PC-9 (cell line): ENCODE results near the gene OPALIN. TPM values are rescaled to one million over a fixed set of nuclear protein-coding genes. Genes with fewer than 3 reads are reported as not detected.

Experiments
- BruUV-seq: library from RNA; stranded (reverse); fragments of 400-500 nt; replicated peaks from 2 replicates; lab custom pipeline; 2021; lab: Mats Ljungman, UMichigan
- CTCF ChIA-PET: fragments of 300-600 bp; sonication (Branson Sonifier 250); formaldehyde crosslinking; loops from one replicate; lab custom pipeline; 2022; ENCODE audit warnings: antibody characterized with exemption; lab: Charles Lee
- POLR2A ChIA-PET: fragments of 300-600 bp; sonication (Branson Sonifier 250); formaldehyde crosslinking; loops from one replicate; lab custom pipeline; 2022; ENCODE audit warnings: antibody characterized with exemption; ENCODE audit not compliant: unreplicated experiment; lab: Charles Lee
- DNase-seq, 2 experiments: peaks; one replicate each; pipeline versions ENCODE4 v3.0.0 to v3.0.0-alpha.2; 2015 to 2022; ENCODE audit warnings: mixed read lengths in 1 of 2
- H2AFZ ChIP-seq: fragments of 200-600 bp; sonication (generic); 2 replicates; pipeline ENCODE4 v1.8.1; 2017; ENCODE audit warnings: antibody characterized with exemption
- H3F3A ChIP-seq: fragments of 200-600 bp; sonication (generic); 2 replicates; pipeline ENCODE4 v1.8.1; 2017; ENCODE audit warnings: antibody characterized with exemption, mild to moderate bottlenecking, low read depth; ENCODE audit not compliant: insufficient read depth
- H3K27ac ChIP-seq: fragments of 200-600 bp; sonication (generic); 2 replicates; pipeline ENCODE4 v1.6.1; 2016; ENCODE audit warnings: mixed run types
- H3K27me3 ChIP-seq: fragments of 200-600 bp; sonication (generic); 2 replicates; pipeline ENCODE4 v1.6.1; 2016; ENCODE audit warnings: low read depth, mixed run types; ENCODE audit not compliant: insufficient read depth
- H3K36me3 ChIP-seq: fragments of 200-600 bp; sonication (generic); 2 replicates; pipeline ENCODE4 v1.6.1; 2016; ENCODE audit warnings: low read depth, mixed run types
- H3K4me1 ChIP-seq: fragments of 200-600 bp; sonication (generic); replicated peaks from 2 replicates; pipeline ENCODE4 v1.6.1; 2016; ENCODE audit warnings: mixed run types; ENCODE audit not compliant: insufficient read depth
- H3K4me2 ChIP-seq: fragments of 200-600 bp; sonication (generic); 2 replicates; pipeline ENCODE4 v1.6.1; 2017; ENCODE audit warnings: mixed run types
- H3K4me3 ChIP-seq: fragments of 200-600 bp; sonication (generic); 2 replicates; pipeline ENCODE4 v1.6.1; 2016; ENCODE audit warnings: mixed run types
- H3K79me2 ChIP-seq: fragments of 200-600 bp; sonication (generic); 2 replicates; pipeline ENCODE4 v1.6.1; 2017; ENCODE audit warnings: low read depth, mixed run types
- H3K9me2 ChIP-seq: fragments of 200-600 bp; sonication (generic); 2 replicates; pipeline ENCODE4 v1.8.1; 2017; ENCODE audit warnings: mild to moderate bottlenecking; ENCODE audit not compliant: insufficient read depth
- H3K9me3 ChIP-seq: fragments of 200-600 bp; sonication (generic); 2 replicates; pipeline ENCODE4 v1.8.1; 2016; ENCODE audit warnings: low read depth; ENCODE audit not compliant: insufficient read depth
- H4K20me1 ChIP-seq: fragments of 200-600 bp; sonication (generic); 2 replicates; pipeline ENCODE4 v1.8.1; 2017; ENCODE audit not compliant: insufficient read depth
- EZH2 ChIP-seq: fragments of 200-600 bp; sonication (generic); IDR thresholded peaks from 2 replicates; pipeline ENCODE4 v1.8.0; 2017; ENCODE audit warnings: antibody characterized with exemption, low read depth
- intact Hi-C: fragments of 100-400 bp; cut with micrococcal nuclease; formaldehyde crosslinking; loops from one replicate; pipeline ENCODE4 v1.10.0; 2022; ENCODE audit not compliant: unreplicated experiment
- total RNA-seq: library from RNA; stranded (reverse); gene quantifications from 2 replicates; pipeline ENCODE4 v1.2.3, GENCODE V29; 2021
- TF ChIP-seq, protein P1 (sequence below): fragments of 200-600 bp; sonication (generic); conservative IDR thresholded peaks from 2 replicates; pipeline ENCODE4 v1.6.1; 2017; ENCODE audit warnings: mixed run types, antibody characterized with exemption, mild to moderate bottlenecking, moderate library complexity

OPALIN gene
- total RNA-seq, 1 experiment from 2014 or later, result not detected

GRCh38 chr10:96346295-96346694 is 12.5 kb downstream of the OPALIN start:
- Histone ChIP-seq H3K4me1 (no peaks in the 10 kb centered on the region), H3K9me2 (no peaks in the 10 kb centered on the region), H3F3A (no peaks in the 10 kb centered on the region), H3K36me3 (no peaks in the 10 kb centered on the region), H3K9me3 (no peaks in the 10 kb centered on the region), H3K27me3 (no peaks in the 10 kb centered on the region), H3K79me2 (no peaks in the 10 kb centered on the region), H3K27ac (no peak overlapping the region), H2AFZ (no peak overlapping the region), H3K4me3 (no peak overlapping the region), H4K20me1 (no peaks in the 10 kb centered on the region), H3K4me2 (no peak overlapping the region)
- ChIA-PET CTCF (no interaction called here), POLR2A (no interaction called here)
- no peak for TF ChIP-seq EZH2
- TF ChIP-seq, protein P1, sequence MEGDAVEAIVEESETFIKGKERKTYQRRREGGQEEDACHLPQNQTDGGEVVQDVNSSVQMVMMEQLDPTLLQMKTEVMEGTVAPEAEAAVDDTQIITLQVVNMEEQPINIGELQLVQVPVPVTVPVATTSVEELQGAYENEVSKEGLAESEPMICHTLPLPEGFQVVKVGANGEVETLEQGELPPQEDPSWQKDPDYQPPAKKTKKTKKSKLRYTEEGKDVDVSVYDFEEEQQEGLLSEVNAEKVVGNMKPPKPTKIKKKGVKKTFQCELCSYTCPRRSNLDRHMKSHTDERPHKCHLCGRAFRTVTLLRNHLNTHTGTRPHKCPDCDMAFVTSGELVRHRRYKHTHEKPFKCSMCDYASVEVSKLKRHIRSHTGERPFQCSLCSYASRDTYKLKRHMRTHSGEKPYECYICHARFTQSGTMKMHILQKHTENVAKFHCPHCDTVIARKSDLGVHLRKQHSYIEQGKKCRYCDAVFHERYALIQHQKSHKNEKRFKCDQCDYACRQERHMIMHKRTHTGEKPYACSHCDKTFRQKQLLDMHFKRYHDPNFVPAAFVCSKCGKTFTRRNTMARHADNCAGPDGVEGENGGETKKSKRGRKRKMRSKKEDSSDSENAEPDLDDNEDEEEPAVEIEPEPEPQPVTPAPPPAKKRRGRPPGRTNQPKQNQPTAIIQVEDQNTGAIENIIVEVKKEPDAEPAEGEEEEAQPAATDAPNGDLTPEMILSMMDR, result no peak
- DNase-seq, result no peak
- intact Hi-C loops, result no loop called here
- BruUV-seq, result no TSS peak

DNA sequence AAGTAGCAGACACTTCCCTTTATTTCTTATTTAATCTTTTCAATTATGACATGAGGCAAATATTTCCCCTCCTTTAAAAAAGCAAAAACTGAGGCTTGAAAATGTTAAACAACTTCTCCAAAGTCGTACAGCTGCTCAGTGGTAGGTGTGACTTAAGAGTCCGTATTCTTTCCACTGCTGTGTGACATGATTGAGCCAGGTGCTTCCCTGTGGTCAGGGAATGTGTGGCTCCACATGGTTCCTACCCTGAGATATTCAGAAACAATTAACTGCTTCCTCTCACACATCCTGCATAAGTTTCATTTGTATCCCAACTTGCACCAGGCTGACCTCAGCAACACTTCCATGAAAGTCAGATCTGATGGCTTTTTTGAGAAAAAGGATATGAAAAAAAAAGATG is 13.6 kb downstream of the OPALIN start:
- intact Hi-C loops, result no loop called here
- ChIA-PET POLR2A (no interaction called here), CTCF (no interaction called here)
- Histone ChIP-seq H3K27ac (no peak overlapping the region), H3K27me3 (no peaks in the 10 kb centered on the region), H4K20me1 (no peaks in the 10 kb centered on the region), H3K4me3 (no peak overlapping the region), H3K9me2 (no peaks in the 10 kb centered on the region), H2AFZ (no peak overlapping the region), H3K9me3 (no peaks in the 10 kb centered on the region), H3K79me2 (no peaks in the 10 kb centered on the region), H3K36me3 (no peaks in the 10 kb centered on the region), H3K4me1 (no peaks in the 10 kb centered on the region), H3F3A (no peaks in the 10 kb centered on the region), H3K4me2 (no peak overlapping the region)
- no peak for DNase-seq
- TF ChIP-seq EZH2, result no peak
- TF ChIP-seq, protein P1, result no peak
- BruUV-seq, result no TSS peak

GRCh38 chr10:96344178-96344577 is 14.6 kb downstream of the OPALIN start:
- no TSS peak for BruUV-seq
- Histone ChIP-seq H3K4me2 (no peak overlapping the region), H3K9me3 (no peaks in the 10 kb centered on the region), H3K36me3 (no peaks in the 10 kb centered on the region), H3K27me3 (no peaks in the 10 kb centered on the region), H3K4me1 (no peaks in the 10 kb centered on the region), H2AFZ (no peak overlapping the region), H3K9me2 (no peaks in the 10 kb centered on the region), H3K79me2 (no peaks in the 10 kb centered on the region), H3K4me3 (no peak overlapping the region), H3F3A (no peaks in the 10 kb centered on the region), H3K27ac (no peak overlapping the region), H4K20me1 (no peaks in the 10 kb centered on the region)
- intact Hi-C loops, result no loop called here
- no peak for DNase-seq
- POLR2A ChIA-PET, result no interaction called here
- CTCF ChIA-PET, result no interaction called here
- TF ChIP-seq, protein P1, result no peak
- no peak for TF ChIP-seq EZH2
